ENCODE data around the gene HDAC4.

HDAC4 gene

DNA sequence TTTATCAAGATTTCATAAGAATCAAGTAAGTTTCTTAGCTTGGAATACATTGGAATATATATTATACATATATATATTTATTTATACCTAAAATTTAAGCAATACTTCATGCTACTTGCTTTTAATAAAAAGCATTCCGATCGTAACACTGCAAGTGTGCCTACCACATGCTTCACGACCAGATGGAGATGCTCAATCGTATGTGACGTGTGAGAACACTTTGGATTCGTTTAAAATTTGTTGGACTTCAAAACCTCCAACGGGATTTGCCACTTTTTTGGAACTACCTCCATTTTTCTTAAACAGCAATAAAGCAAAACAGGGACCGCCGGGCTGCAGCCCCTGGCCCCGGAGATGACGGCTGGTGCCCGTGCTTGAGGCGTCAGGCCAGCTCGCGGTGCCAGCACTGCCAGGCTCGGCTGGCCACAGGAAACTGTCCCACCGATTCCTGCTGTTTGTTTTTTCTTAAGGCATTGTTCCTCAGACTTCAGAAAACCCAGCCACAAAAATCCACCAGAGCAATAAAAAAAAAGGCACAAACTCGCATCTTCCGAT is 348.9 kb downstream of the HDAC4 start:
- no peaks in the 10 kb centered on the region for H3K79me2 ChIP-seq (ENCODE audit: control insufficient read depth, insufficient read depth, low read length, poor library complexity)
- peaks cover 2 to 8% of the 10 kb centered on the region in 2 experiments for H3K36me3 ChIP-seq (ENCODE audit: control insufficient read depth in 1 of 2, insufficient read depth in 2 of 2, low read length in 2 of 2)
- no peak overlapping the region for H3K4me3 ChIP-seq (ENCODE audit: low read depth, low read length)
- no peak overlapping the region for H2AFZ ChIP-seq (ENCODE audit: insufficient read depth, low read length, poor library complexity)
- H3K4me2 ChIP-seq (ENCODE audit: low read length): no peak overlapping the region
- H2BK12ac ChIP-seq (ENCODE audit: low read length): no peak overlapping the region
- H3K18ac ChIP-seq (ENCODE audit: low read length): no peak overlapping the region
- H3K27ac ChIP-seq (ENCODE audit: low read depth, low read length): no peak overlapping the region
- no peak overlapping the region for H3K9ac ChIP-seq (ENCODE audit: low read length)
- no peak overlapping the region for H4K12ac ChIP-seq (ENCODE audit: low read depth, low read length)
- no peaks in the 10 kb centered on the region for H3K79me1 ChIP-seq (ENCODE audit: low read length)
- H3K4me1 ChIP-seq (ENCODE audit: control insufficient read depth in 1 of 2, insufficient read depth in 2 of 2, low read length in 2 of 2): no peaks in the 10 kb centered on the region
- H2BK120ac ChIP-seq (ENCODE audit: insufficient read depth, low read length, poor library complexity): no peak overlapping the region
- no peaks in the 10 kb centered on the region for H3K27me3 ChIP-seq (ENCODE audit: insufficient read depth, low read length)
- no peak overlapping the region for H3K14ac ChIP-seq (ENCODE audit: low read length)
- no peaks in the 10 kb centered on the region for H3K9me3 ChIP-seq (ENCODE audit: insufficient read depth, low read depth, low read length)
- no peak overlapping the region for H4K91ac ChIP-seq (ENCODE audit: low read depth, low read length)
- no peak overlapping the region for H2BK5ac ChIP-seq (ENCODE audit: low read depth, low read length, poor library complexity)
- no peak overlapping the region for H3K23ac ChIP-seq (ENCODE audit: low read length)
- no CpG with 5 or more reads among the region's 19 CpGs for WGBS (ENCODE audit: extremely low coverage, insufficient coverage, insufficient read length)
- no peak for DNase-seq
- no peak overlapping the region for H3K4ac ChIP-seq (ENCODE audit: low read depth, low read length)
- H4K8ac ChIP-seq (ENCODE audit: low read depth, low read length): no peak overlapping the region
- H2AK5ac ChIP-seq (ENCODE audit: low read length): no peak overlapping the region

DNA sequence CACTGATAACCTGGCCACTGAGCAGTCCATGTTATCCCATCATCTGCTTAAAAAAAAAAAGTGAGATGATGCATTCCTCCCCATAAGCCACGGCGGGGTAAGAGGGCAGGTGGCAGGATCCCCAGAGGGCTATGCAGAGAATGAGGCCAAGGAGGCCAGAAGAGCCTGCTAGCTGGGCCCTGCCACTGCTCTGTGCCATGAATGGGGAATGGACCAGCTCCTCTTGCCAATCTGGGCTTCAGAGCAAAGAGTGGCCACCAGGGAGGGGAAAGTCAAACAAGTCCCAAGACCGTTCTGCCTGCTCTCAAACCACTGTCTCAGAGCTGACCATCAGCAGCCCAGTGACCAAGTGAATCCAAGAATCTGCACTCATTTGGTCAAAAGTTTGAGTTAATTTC is 350.6 kb downstream of the HDAC4 start:
- Histone ChIP-seq H3K4me1 (ENCODE audit: control insufficient read depth in 1 of 2, insufficient read depth in 2 of 2, low read length in 2 of 2) (no peaks in the 10 kb centered on the region), H4K91ac (ENCODE audit: low read depth, low read length) (no peak overlapping the region), H3K27me3 (ENCODE audit: insufficient read depth, low read length) (no peaks in the 10 kb centered on the region), H3K79me2 (ENCODE audit: control insufficient read depth, insufficient read depth, low read length, poor library complexity) (no peaks in the 10 kb centered on the region), H3K14ac (ENCODE audit: low read length) (no peak overlapping the region), H2BK5ac (ENCODE audit: low read depth, low read length, poor library complexity) (no peak overlapping the region), H2AK5ac (ENCODE audit: low read length) (no peak overlapping the region), H3K9me3 (ENCODE audit: insufficient read depth, low read depth, low read length) (no peaks in the 10 kb centered on the region), H4K8ac (ENCODE audit: low read depth, low read length) (no peak overlapping the region), H3K4me3 (ENCODE audit: low read depth, low read length) (no peak overlapping the region), H3K79me1 (ENCODE audit: low read length) (no peaks in the 10 kb centered on the region), H2AFZ (ENCODE audit: insufficient read depth, low read length, poor library complexity) (no peak overlapping the region), H3K36me3 (ENCODE audit: control insufficient read depth in 1 of 2, insufficient read depth in 2 of 2, low read length in 2 of 2) (peaks cover 2 to 8% of the 10 kb centered on the region in 2 experiments), H4K12ac (ENCODE audit: low read depth, low read length) (no peak overlapping the region), H3K4me2 (ENCODE audit: low read length) (no peak overlapping the region), H3K27ac (ENCODE audit: low read depth, low read length) (no peak overlapping the region), H2BK12ac (ENCODE audit: low read length) (no peak overlapping the region), H3K4ac (ENCODE audit: low read depth, low read length) (no peak overlapping the region), H3K23ac (ENCODE audit: low read length) (no peak overlapping the region), H3K9ac (ENCODE audit: low read length) (no peak overlapping the region), H2BK120ac (ENCODE audit: insufficient read depth, low read length, poor library complexity) (no peak overlapping the region), H3K18ac (ENCODE audit: low read length) (no peak overlapping the region)
- no peak for DNase-seq
- WGBS (ENCODE audit: extremely low coverage, insufficient coverage, insufficient read length): no CpG with 5 or more reads among the region's 3 CpGs

DNA sequence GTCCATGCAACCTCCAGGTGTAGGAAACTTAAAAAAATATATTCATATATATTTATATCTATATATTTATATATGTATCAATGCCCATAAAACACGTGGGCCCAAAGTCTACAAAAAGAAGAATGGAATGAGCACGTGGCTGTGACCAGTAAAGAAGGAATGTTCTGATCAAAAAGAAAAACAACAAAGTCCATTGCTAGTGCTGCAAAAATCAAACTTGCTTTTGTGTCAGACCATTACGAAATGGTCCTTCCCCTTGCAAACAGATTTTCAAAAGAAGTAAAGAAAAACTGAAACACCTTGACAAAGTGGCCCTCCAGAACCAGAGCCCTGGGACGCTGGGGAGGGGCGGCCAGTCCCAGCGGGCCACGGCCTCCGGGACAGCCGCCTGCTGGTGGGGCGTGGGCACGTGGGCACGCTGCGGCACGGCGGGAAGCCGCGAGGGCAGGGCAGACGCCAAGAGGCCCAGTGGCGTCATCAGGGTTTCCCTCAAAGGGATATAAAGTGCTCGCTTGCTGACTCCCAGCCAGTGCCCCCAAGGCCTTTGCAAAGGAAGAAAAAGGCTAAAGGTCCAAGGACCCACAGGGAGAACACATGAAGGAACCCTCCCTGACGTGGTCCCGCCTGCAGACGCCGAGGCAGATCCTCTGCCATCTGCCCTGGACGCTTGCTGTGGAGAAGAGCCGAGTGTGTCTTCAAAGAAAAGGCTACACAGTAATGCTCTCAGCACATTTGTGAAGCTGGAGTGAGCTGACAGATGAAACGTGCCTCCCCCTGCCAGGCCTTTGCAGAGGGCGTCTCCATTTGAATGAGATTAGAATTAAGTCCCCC is 351.2 kb downstream of the HDAC4 start:
- H2AFZ ChIP-seq (ENCODE audit: insufficient read depth, low read length, poor library complexity): no peak overlapping the region
- H3K9ac ChIP-seq (ENCODE audit: low read length): no peak overlapping the region
- H3K79me2 ChIP-seq (ENCODE audit: control insufficient read depth, insufficient read depth, low read length, poor library complexity): no peaks in the 10 kb centered on the region
- no peaks in the 10 kb centered on the region for H3K4me1 ChIP-seq (ENCODE audit: control insufficient read depth in 1 of 2, insufficient read depth in 2 of 2, low read length in 2 of 2)
- H4K8ac ChIP-seq (ENCODE audit: low read depth, low read length): no peak overlapping the region
- no peak overlapping the region for H3K27ac ChIP-seq (ENCODE audit: low read depth, low read length)
- H4K91ac ChIP-seq (ENCODE audit: low read depth, low read length): no peak overlapping the region
- H3K27me3 ChIP-seq (ENCODE audit: insufficient read depth, low read length): no peaks in the 10 kb centered on the region
- no peak overlapping the region for H2AK5ac ChIP-seq (ENCODE audit: low read length)
- no peak for DNase-seq
- H2BK5ac ChIP-seq (ENCODE audit: low read depth, low read length, poor library complexity): no peak overlapping the region
- no CpG with 5 or more reads among the region's 28 CpGs for WGBS (ENCODE audit: extremely low coverage, insufficient coverage, insufficient read length)
- H2BK120ac ChIP-seq (ENCODE audit: insufficient read depth, low read length, poor library complexity): no peak overlapping the region
- no peak overlapping the region for H2BK12ac ChIP-seq (ENCODE audit: low read length)
- H3K4ac ChIP-seq (ENCODE audit: low read depth, low read length): no peak overlapping the region
- no peak overlapping the region for H4K12ac ChIP-seq (ENCODE audit: low read depth, low read length)
- no peak overlapping the region for H3K4me3 ChIP-seq (ENCODE audit: low read depth, low read length)
- H3K9me3 ChIP-seq (ENCODE audit: insufficient read depth, low read depth, low read length): no peaks in the 10 kb centered on the region
- no peak overlapping the region for H3K4me2 ChIP-seq (ENCODE audit: low read length)
- no peak overlapping the region for H3K23ac ChIP-seq (ENCODE audit: low read length)
- no peaks in the 10 kb centered on the region for H3K79me1 ChIP-seq (ENCODE audit: low read length)
- H3K36me3 ChIP-seq (ENCODE audit: control insufficient read depth in 1 of 2, insufficient read depth in 2 of 2, low read length in 2 of 2): peaks cover 2 to 8% of the 10 kb centered on the region in 2 experiments
- H3K14ac ChIP-seq (ENCODE audit: low read length): no peak overlapping the region
- no peak overlapping the region for H3K18ac ChIP-seq (ENCODE audit: low read length)

DNA sequence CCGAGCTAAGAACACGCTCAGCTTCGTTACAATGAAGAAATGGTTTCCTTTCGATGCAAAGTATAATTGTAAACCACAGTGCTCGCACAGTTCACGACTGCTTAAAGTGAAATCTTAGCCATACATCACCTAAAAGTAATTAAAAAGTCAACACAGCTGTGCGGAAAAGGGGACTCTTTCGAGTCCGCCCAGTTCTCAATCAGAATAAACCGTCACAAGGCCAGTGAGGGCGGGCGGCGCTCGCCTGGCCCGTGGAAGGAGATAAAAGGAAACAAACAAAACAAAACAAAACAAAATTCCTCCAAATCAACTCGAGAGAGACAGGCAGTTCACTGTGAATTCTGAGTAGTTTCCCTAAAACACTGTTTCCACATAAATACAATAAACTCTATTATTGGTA is 352.1 kb downstream of the HDAC4 start:
- H3K23ac ChIP-seq (ENCODE audit: low read length): no peak overlapping the region
- WGBS (ENCODE audit: extremely low coverage, insufficient coverage, insufficient read length): no CpG with 5 or more reads among the region's 16 CpGs

More for the DNA sequence above, 352.1 kb downstream of the HDAC4 start:
- no peak overlapping the region for H3K18ac ChIP-seq (ENCODE audit: low read length)
- H3K79me1 ChIP-seq (ENCODE audit: low read length): no peaks in the 10 kb centered on the region
- no peak overlapping the region for H2AFZ ChIP-seq (ENCODE audit: insufficient read depth, low read length, poor library complexity)
- H2BK5ac ChIP-seq (ENCODE audit: low read depth, low read length, poor library complexity): no peak overlapping the region
- H3K27ac ChIP-seq (ENCODE audit: low read depth, low read length): no peak overlapping the region
- no peak overlapping the region for H3K9ac ChIP-seq (ENCODE audit: low read length)
- H2BK12ac ChIP-seq (ENCODE audit: low read length): no peak overlapping the region
- H4K91ac ChIP-seq (ENCODE audit: low read depth, low read length): no peak overlapping the region
- no peaks in the 10 kb centered on the region for H3K9me3 ChIP-seq (ENCODE audit: insufficient read depth, low read depth, low read length)
- H3K36me3 ChIP-seq (ENCODE audit: control insufficient read depth in 1 of 2, insufficient read depth in 2 of 2, low read length in 2 of 2): peaks cover 2 to 3% of the 10 kb centered on the region in 2 experiments
- H3K14ac ChIP-seq (ENCODE audit: low read length): no peak overlapping the region
- H3K79me2 ChIP-seq (ENCODE audit: control insufficient read depth, insufficient read depth, low read length, poor library complexity): no peaks in the 10 kb centered on the region
- H3K4ac ChIP-seq (ENCODE audit: low read depth, low read length): no peak overlapping the region
- H3K4me3 ChIP-seq (ENCODE audit: low read depth, low read length): no peak overlapping the region
- no peaks in the 10 kb centered on the region for H3K27me3 ChIP-seq (ENCODE audit: insufficient read depth, low read length)
- no peaks in the 10 kb centered on the region for H3K4me1 ChIP-seq (ENCODE audit: control insufficient read depth in 1 of 2, insufficient read depth in 2 of 2, low read length in 2 of 2)
- H3K4me2 ChIP-seq (ENCODE audit: low read length): no peak overlapping the region
- H2BK120ac ChIP-seq (ENCODE audit: insufficient read depth, low read length, poor library complexity): no peak overlapping the region
- no peak overlapping the region for H4K8ac ChIP-seq (ENCODE audit: low read depth, low read length)
- no peak overlapping the region for H4K12ac ChIP-seq (ENCODE audit: low read depth, low read length)
- H2AK5ac ChIP-seq (ENCODE audit: low read length): no peak overlapping the region
- DNase-seq: no peak
